Coronary artery (tissue), 2 donors: ENCODE results near the gene ATP9B.

Source experiments
- DNase-seq: peaks from one replicate; pipeline ENCODE4 v3.0.0-alpha.2; 2017; ENCODE audit warnings: low spot score
- H3K27ac ChIP-seq, 2 donors: fragments of 200-600 bp; sonication (generic); one replicate each; pipeline ENCODE4 v1.5.1; 2016 to 2019
- H3K4me3 ChIP-seq: fragments of 200-600 bp; sonication (generic); 2 replicates; pipeline ENCODE4 v1.5.1; 2016; ENCODE audit warnings: mild to moderate bottlenecking, moderate library complexity
- CTCF ChIP-seq: fragments of 200-600 bp; sonication (generic); IDR thresholded peaks from one replicate; pipeline ENCODE4 v1.5.1; 2019; ENCODE audit warnings: antibody characterized with exemption

The ATP9B gene

GRCh38 chr18:79314838-79315388 lies 245.7 kb downstream of the ATP9B start:
- no peak overlapping the region for H3K27ac ChIP-seq
- H3K4me3 ChIP-seq, result no peak overlapping the region
- no peak for DNase-seq
- TF ChIP-seq CTCF, result no peak

- no peak for DNase-seq
- Histone ChIP-seq H3K4me3 (no peak overlapping the region), H3K27ac (no peak overlapping the region)
- TF ChIP-seq CTCF, result no peak
Observed at GRCh38 chr18:79315596-79315995, 246.4 kb downstream of the ATP9B start.

GRCh38 chr18:79317703-79318102 lies 248.5 kb downstream of the ATP9B start:
- Histone ChIP-seq H3K27ac (no peak overlapping the region), H3K4me3 (no peak overlapping the region)
- TF ChIP-seq CTCF, result no peak
- DNase-seq, result no peak

- no peak overlapping the region for H3K4me3 ChIP-seq
- H3K27ac ChIP-seq, result no peak overlapping the region
- no peak for DNase-seq
- TF ChIP-seq CTCF, result no peak
Observed at GRCh38 chr18:79318142-79318673, 249.0 kb downstream of the ATP9B start.

DNA sequence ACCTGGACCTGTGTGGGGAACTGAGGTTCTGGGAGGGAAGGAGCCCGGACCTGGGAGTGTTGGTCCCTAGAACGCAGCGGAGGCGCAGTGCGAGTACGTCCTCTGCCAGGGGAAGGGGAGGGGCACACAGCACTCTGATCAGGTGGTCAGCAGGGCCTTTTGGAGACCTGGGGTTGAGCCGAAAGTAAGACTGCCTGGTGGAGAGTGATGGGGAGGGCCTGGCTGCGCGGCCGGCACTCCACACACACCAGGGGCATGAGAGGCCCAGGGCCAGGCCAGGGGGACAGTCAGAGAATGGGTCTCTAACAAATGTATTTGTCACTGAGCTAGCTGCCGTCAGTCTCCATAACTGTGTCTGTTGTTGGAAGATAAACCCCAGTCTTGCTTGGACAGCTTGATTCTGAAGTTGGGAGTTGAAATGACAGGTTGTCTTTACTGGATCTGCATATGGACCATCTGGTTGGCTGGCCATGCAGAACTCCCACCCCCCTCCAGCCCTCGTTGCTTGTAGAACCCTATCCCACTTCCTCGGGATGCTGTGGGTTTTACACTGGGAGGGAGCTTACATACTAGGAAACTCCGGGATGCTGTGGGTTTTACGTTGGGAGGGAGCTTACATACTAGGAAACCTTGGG lies 251.1 kb downstream of the ATP9B start:
- Histone ChIP-seq H3K4me3 (no peak overlapping the region), H3K27ac (no peak overlapping the region)
- no peak for TF ChIP-seq CTCF
- DNase-seq, result no peak

DNA sequence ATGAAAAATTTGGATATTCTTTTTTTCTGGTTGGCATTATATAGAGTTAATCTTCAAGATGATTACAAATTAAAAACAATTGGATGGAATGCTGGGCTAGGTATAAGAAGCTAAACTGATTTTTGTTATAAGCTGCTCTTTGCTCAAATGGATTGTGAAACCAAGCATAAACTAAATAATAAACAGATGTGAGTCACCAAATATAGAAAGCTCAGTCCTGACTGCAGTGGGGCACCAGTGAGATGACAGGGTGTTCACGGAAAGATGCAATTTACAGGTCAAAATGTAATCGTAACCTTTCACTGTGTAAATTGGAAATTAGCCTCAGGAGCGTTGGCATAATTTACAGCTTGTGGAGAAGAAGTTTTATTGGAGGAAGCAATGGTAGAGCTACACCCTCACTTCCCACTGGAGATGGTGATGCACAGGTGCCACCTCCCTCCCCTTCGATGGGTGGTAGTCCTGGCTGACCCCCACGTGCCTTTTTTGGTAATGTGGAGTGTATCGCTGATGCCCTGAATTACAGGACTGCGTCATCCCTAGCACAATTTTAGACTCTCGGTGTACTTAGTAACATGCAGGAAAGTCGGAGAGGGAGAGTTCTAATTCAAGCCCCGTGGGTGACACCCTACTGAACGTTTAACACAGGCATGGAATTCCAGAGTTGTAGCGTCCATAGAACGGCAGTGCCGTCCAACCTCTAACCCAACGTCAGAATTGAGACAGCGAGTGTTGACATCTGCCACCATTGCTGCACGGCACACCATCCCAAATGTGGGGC lies 252.6 kb downstream of the ATP9B start:
- TF ChIP-seq CTCF, result no peak
- no peak for DNase-seq
- Histone ChIP-seq H3K27ac (no peak overlapping the region), H3K4me3 (no peak overlapping the region)
